Right lobe of liver (tissue), 4 donors: ENCODE results near the gene CIZ1.

ENCODE experiments used
- CTCF ChIP-seq, 4 donors: fragments of 200-600 bp in 3 of 4; fragments of 450-650 bp in 1 of 4; IDR thresholded peaks; one replicate each; pipeline versions ENCODE4 v1.5.1 to v1.8.0; 2016 to 2022; ENCODE audit warnings: antibody characterized with exemption in 4 of 4, mild to moderate bottlenecking in 2 of 4
- POLR2A ChIP-seq: fragments of 450-650 bp; IDR thresholded peaks from one replicate; pipeline ENCODE4 v1.6.1; 2017; ENCODE audit warnings: antibody characterized with exemption, mild to moderate bottlenecking
- donor health status: DM: no; HTN: no; CAD: no.
- donor health status: DM: no; HTN: no; CAD: no.
- donor health status: DM: no; HTN: yes; CAD: no.

GRCh38 chr9:128159784-128160602 is 31.4 kb downstream of the CIZ1 start, which contains the start of gene BBLN:
- no peak for TF ChIP-seq CTCF (IDR thresholded peaks at IDR 0.05)
- peak; percentile 71 for TF ChIP-seq POLR2A
